HS-27A (cell line): Measurements from ENCODE around the gene CDH7.

Experiments used
- DNase-seq: peaks from one replicate; pipeline ENCODE4 v3.0.0-alpha.2; 2012; ENCODE audit warnings: low read depth, missing footprints

The CDH7 gene

DNA sequence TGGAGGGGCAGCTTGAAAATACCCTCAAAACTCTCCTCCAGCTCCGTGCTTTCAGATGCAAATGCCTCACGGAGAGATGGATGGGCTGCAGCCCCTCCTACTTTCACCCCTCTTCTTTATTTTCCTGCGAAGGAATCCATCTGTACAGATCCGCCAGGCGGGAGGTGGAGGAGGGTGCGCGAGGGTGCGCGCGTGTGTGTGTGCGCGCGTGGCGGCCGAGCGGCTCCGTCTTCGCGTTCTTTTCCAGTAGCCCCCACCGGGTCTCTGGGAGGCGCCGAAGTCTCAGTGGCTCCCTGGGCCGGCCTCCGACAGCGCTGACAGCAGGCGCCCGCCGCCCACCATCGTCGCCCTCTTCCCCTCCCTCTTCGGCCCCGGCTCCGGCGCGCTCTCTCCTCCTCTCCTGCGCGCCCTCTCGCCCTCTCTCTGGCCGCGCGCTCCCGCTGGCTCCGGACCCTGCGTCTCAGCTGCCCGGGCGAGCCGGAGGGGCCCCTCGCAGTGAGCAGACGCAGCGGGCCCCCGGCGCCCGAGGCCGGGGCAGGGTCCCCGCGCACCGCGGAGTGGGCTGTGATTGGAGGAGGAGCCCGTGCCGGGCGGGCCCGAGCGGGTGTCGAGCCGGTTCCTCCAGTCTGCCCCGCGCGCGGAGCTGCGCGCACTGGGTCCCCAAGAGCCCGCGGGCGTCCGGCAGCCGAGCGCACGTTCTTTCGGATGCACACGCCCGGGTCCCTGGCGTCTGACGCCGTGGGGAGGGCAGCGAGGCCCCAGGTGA lies at the start of gene CDH7:
TSS of gene CDH7 (plus strand) at position 624 of the 766 bp plus-strand sequence. CDS start 11,831 bp downstream, outside the sequence.
- DNase-seq: no peak

GRCh38 chr18:65704046-65704445 lies 46.8 kb upstream of the CDH7 start:
- DNase-seq: no peak

GRCh38 chr18:65706646-65707045 lies 44.2 kb upstream of the CDH7 start:
- no peak for DNase-seq

- no peak for DNase-seq
These were observed 39.3 kb upstream of the CDH7 start for GRCh38 chr18:65711493-65711892.

DNA sequence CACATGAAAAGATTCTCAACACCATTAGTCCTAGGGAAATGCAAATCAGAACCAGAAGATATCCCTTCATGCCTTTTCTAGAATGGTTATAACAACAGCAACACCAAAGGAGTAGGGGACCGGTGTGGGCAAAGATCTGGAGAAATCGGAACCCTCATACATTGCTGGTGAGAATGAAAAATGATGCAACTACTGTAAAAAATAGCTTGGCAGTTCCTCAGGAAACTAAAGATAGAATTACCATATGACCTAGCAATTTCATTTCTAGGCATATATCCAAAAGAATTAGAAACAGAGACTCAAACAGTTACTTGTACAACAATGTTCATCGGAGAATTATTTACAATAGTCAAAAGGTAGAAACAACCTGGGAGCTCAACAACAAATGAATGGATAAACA lies 29.2 kb upstream of the CDH7 start:
- DNase-seq: no peak

DNA sequence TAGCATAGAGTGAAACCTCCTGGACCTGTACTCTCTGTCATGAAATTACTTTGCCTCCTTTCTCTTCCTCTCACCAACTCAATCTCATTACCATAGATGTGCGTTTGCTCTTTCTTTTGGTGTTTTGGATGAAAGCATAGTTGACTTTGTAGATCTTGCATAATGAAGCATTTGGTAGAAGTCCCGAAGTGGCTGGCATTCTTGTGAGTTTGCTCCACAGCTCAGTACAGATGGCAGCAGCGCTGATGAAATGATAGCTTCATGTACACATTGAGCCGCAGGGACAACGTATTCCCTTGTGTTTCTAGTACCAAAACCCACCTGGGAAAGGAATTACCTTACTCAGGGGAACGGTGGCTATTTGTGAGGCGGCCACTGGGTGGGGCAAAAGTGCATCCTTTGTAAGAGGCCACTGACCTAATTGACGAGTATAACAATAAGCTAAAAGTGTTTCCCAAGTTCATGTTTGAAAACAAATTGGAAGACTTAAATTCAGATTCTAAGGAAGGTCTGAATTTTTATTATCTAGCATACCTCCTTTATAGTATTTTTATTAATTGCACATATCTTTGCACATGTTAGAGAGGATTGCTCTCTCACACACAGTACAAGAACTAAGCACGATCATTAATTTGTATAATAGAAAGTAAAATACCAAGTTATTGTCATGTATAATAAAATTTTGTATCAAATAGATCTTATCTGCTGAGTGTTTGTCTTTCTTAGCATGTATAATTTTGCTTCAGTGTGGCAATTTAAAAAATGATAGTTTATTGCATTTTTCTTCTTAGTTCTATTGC lies 25.4 kb upstream of the CDH7 start:
- DNase-seq: no peak

- DNase-seq: no peak
These were observed 15.7 kb upstream of the CDH7 start for GRCh38 chr18:65735155-65735554.

GRCh38 chr18:65737471-65737955 lies 13.3 kb upstream of the CDH7 start:
- no peak for DNase-seq

- no peak for DNase-seq
These were observed 3.9 kb upstream of the CDH7 start for GRCh38 chr18:65746936-65747335.

DNA sequence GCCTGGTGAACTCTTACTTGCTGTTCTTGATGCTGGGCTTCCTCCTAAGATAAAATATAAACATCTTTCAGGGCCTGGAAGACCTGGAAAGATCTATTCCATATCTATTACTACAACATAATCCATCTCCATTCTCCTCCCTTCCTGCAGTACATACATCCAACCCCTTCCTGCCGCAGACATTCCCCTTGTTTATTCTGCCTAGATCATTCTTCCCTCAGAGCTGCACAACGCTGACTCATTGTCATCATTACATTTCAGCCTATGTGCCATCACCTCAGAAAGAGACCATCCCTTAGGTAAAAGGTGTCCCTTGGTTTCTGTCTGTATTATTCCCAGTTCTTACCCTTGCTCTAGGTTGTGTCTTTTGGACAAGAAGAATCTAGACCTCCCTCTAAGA lies 2.5 kb upstream of the CDH7 start:
- no peak for DNase-seq

GRCh38 chr18:65749841-65750240 lies 971 bp upstream of the CDH7 start:
- DNase-seq: no peak

DNA sequence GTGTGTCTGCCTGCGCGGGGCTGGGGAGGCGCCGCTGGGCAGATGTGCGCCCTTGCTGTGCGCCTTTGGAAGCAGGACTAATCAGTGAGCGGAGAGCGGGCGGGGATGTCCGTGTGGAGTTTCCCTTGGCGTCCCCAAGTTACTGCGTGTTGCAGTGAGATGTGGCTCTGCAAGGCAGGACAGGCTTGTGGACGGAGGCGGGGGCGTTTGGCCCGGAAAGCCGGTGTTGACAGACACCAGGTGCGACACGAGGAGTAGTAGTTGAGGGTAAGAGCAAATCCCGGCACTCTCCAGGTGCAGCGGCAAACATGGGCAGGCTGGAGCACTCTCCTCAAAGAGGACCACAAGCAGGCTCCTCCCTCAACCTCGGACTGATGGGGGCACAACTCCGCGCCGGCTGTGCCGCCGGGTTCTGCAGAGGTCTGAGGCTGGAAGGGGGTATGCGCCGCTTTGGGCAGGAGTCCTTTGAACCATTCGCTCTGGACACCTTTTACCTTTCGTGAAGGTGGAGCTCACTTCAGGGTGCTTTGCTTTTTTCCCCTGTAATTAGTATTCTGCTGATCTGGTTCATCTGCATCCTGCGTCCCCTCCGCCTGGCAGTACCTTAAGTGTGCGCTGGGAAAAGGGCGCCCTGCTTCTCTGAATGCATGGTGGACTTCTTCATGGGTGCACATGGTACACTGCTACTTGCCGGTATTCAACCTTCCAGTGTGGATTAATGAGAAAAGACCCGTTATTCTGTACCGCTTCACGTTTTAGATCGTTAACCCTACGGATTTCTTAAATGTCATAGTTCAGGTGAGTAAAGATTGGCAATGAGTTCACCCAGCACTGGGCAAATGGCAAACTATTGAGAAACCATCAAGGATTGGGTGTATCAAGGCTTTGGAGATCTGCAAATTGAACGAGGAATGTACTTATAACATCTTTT lies 608 bp downstream of the CDH7 start:
- DNase-seq: no peak

DNA sequence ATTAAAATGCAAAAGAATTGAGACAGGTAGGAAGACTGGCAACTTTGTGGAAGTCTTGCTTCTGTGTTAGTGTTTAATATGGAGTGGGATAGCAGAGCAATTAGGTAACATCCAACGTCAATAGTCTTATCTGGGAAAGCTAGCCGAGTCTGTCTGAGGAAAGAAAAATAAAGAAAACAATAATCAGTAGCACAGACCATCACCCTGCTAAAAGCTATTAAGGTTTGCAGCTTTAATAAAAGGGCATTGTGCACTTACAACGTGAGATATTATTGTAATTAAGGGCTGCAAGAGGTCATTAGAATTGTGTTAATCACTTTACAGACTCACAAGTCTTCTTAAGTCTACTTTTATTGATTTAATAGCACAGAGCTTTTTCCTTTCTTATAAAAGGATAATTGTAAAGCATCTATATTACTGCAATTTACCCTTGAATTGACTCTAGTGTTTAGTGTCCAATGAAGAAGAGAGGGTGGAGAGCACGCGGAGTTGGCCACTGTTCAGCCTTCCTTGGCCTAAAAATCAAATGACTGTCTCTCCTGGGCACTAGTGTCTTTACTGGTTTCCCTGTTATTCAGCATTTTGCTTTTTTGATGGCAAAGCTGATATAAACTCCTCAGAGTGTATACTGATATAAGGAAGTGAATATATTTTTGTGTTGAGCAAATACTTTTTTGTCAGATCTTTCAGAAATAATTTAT lies 2.0 kb downstream of the CDH7 start:
- DNase-seq: no peak

DNA sequence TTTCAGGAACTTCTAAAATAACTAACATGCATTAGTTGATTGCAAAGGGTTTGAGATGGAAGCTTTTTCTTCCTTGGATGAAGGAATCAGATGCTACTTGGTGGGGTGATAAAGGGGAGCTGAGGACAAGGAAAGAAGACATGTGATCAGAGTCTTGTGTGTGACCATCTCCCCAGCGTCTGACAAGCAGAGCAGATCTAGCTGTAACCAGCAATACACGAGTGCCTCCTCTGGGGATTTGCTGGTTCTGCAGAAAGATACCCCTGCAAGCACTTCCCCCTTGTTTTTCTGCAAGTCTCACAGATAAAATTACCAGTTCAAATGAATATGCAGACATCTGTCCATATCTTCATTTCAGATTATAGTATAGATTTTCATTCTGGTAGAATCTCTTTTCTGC lies 2.7 kb downstream of the CDH7 start:
- DNase-seq: no peak

- DNase-seq: no peak
These were observed 3.3 kb downstream of the CDH7 start for GRCh38 chr18:65754121-65754520.

DNA sequence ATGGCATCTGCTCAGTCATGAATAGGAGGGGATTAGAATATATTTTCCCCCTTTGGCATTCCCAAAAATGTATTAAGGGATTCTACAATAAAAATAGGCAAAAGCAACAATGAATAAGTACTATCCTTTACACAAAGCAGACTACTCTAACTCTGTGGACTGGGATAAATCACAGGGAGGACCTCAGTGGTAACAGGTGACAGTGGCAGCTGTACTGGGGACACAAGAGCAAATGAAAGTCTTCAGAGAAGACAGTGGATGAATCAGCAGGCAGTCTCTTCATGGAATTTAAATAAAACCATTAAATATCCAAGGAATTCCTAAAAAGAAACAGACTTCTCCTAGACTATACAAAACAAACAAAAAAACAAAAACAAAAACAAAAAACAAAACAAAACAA lies 4.8 kb downstream of the CDH7 start:
- no peak for DNase-seq

DNA sequence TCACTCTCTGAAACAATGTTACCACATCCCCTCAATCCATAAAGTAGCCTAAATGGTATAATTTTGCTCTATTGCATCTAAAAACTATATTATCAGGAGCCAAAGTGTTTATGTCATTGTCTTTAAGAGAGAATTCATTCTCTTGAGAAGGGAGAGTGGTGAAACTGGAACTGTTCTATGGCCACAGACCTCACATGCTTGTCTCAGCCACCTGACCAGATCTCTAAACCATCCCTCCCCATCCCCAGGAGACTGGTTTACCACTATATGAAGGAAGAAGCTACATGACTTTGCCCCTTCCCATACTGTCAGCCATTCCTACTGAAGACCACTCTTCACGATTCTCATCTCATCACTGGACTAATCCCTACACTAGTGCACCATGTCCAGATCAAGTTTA lies 9.6 kb downstream of the CDH7 start:
- DNase-seq: no peak

- no peak for DNase-seq
These were observed 11.0 kb downstream of the CDH7 start for GRCh38 chr18:65761636-65762295.

GRCh38 chr18:65762556-65762955 lies 11.7 kb downstream of the CDH7 start:
- DNase-seq: no peak

- no peak for DNase-seq
These were observed 16.6 kb downstream of the CDH7 start for GRCh38 chr18:65767406-65767805.
